IPS-15b (cell line): ENCODE data around the gene TAS2R10.

Source experiments
- H3K27me3 ChIP-seq: one replicate; pipeline ENCODE4 v1.6.1; 2013; ENCODE audit warnings: low read length; ENCODE audit not compliant: control insufficient read depth, insufficient read depth
- H3K36me3 ChIP-seq: one replicate; pipeline ENCODE4 v1.6.1; 2013; ENCODE audit warnings: low read length; ENCODE audit not compliant: control insufficient read depth, insufficient read depth
- H3K4me1 ChIP-seq: one replicate; pipeline ENCODE4 v1.6.1; 2013; ENCODE audit warnings: mild to moderate bottlenecking, low read length; ENCODE audit not compliant: control insufficient read depth, insufficient read depth
- H3K4me3 ChIP-seq: one replicate; pipeline ENCODE4 v1.5.1; 2013; ENCODE audit warnings: low read depth, low read length
- H3K9ac ChIP-seq: one replicate; pipeline ENCODE4 v1.6.1; 2013; ENCODE audit warnings: low read depth, mild to moderate bottlenecking, low read length
- H3K9me3 ChIP-seq: one replicate; pipeline ENCODE4 v1.6.1; 2013; ENCODE audit warnings: mild to moderate bottlenecking, low read length; ENCODE audit not compliant: control insufficient read depth, insufficient read depth

Gene TAS2R10, protein sequence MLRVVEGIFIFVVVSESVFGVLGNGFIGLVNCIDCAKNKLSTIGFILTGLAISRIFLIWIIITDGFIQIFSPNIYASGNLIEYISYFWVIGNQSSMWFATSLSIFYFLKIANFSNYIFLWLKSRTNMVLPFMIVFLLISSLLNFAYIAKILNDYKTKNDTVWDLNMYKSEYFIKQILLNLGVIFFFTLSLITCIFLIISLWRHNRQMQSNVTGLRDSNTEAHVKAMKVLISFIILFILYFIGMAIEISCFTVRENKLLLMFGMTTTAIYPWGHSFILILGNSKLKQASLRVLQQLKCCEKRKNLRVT

DNA sequence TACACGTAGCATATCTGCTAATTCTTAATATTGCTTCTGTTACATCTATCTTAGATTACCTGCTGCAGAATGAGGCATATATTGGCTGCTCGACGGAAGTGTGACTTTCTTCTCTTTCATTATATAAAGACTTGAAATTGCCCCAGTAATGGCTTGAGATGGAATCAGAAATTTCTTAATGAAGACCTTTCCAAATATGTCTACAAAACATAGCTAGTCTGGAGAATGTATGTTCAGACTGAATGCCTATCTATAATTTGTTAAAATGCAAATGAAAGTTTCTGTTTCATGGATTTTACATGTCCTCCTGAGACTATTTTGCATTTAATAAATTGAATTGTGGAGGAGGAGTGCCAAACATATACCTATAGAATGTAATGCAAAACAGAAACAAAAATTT, at the start of gene TAS2R10:
TSS of gene TAS2R10 (minus strand) at position 101 of the 400 bp plus-strand sequence. CDS start at position 12, 89 bp downstream.
- Histone ChIP-seq H3K9ac (no peak within 1 kb of the TSS), H3K27me3 (no peaks in the 10 kb centered on the region), H3K4me3 (no peak within 1 kb of the TSS), H3K4me1 (no peaks in the 10 kb centered on the region), H3K9me3 (no peaks in the 10 kb centered on the region), H3K36me3 (no peaks in the 10 kb centered on the region)

DNA sequence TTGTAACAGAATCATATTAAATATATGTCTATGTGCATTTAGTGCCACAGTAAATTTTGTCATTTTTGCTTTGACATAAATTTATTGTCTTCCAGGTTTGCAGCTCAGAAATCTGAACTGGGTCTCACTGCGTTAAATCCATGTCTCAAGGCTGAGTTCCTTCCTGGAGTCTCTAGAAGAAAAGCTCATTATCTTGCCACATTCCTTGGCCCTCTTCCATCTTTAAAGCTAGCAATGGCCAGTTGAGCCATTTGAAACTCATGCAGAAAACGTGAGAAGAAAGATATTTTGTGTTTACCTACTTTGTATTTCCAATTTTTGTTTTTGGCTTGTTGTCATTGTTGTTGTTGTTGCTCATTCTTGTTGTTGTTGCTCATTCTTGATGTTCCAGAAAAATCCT, 47.2 kb upstream of the TAS2R10 start:
- Histone ChIP-seq H3K9me3 (no peaks in the 10 kb centered on the region), H3K4me3 (no peak overlapping the region), H3K9ac (no peak overlapping the region), H3K4me1 (no peaks in the 10 kb centered on the region), H3K27me3 (no peaks in the 10 kb centered on the region), H3K36me3 (no peaks in the 10 kb centered on the region)

DNA sequence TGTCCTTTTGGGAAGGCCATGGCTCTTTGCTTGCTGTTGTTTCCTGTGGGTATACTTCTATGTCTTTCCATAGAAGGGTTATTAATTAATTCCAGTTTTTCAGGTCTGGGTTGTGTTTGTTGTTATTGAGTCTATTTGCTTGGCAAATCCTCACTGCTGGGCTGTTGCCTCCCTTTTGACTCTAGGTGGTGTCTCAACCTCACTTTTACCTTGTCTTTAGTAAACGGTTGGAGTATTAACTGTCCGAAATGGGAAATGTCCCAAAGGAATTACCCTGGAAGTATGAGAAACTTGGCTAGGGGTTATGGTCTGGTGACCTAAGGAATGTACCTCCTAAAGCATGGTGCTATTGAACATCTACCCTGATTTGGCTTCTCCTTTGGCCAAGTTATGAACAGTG, 41.2 kb upstream of the TAS2R10 start:
- Histone ChIP-seq H3K36me3 (no peaks in the 10 kb centered on the region), H3K9ac (no peak overlapping the region), H3K9me3 (no peaks in the 10 kb centered on the region), H3K27me3 (no peaks in the 10 kb centered on the region), H3K4me1 (no peaks in the 10 kb centered on the region), H3K4me3 (no peak overlapping the region)

DNA sequence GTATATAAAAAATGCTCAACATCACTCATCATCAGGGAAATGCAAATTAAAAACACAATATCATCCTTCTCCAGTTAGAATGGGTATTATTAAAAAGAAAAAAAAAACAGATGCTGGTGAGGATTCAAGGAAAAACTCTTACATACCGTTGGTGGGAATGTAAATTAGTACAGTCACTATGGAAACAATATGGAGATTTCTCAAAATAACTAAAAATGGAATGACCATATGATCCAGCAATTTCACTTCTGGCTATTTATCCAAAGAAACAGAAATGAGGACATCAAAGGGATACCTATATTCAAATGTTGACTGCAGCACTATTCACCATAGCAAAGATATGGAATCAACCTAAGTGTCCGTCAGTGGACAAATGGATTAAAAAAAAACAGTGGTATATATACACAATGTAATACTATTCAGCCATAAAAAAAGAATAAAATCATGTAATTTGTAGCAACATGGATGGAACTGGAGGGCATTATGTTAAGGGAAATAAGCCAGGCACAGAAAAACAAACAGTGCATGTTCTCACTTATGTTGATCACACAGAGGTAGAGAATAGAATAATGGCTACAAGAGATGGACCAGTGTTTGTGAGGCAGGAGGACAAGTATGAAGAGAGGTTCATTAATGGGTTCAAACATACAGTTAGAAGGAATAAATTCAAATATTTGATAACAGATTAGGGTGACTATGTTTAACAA, 37.5 kb upstream of the TAS2R10 start:
- H3K9ac ChIP-seq: no peak overlapping the region
- no peaks in the 10 kb centered on the region for H3K4me1 ChIP-seq
- no peaks in the 10 kb centered on the region for H3K36me3 ChIP-seq
- no peak overlapping the region for H3K4me3 ChIP-seq
- no peaks in the 10 kb centered on the region for H3K27me3 ChIP-seq
- H3K9me3 ChIP-seq: no peaks in the 10 kb centered on the region

DNA sequence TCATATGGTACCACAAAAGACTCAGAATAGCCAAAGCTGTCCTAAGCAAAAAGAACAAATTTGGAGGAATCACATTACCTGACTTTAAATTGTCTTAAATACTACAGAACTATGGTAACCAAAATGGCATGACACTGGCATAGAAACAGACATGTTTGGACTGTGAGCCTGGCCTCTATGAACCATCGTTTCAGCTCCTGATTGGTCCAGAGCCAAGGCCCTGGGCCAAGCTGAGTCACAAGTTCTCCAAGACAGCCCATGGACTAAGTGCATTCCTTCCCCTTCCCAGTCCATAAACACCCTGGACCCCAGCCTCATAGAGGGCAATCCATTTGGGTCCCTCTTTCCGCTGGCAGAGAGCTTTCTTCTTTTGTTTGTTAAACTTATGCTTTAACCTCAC, 35.2 kb upstream of the TAS2R10 start:
- H3K9ac ChIP-seq: no peak overlapping the region
- H3K36me3 ChIP-seq: no peaks in the 10 kb centered on the region
- H3K27me3 ChIP-seq: no peaks in the 10 kb centered on the region
- no peak overlapping the region for H3K4me3 ChIP-seq
- peaks cover 3% of the 10 kb centered on the region for H3K9me3 ChIP-seq
- H3K4me1 ChIP-seq: no peaks in the 10 kb centered on the region

DNA sequence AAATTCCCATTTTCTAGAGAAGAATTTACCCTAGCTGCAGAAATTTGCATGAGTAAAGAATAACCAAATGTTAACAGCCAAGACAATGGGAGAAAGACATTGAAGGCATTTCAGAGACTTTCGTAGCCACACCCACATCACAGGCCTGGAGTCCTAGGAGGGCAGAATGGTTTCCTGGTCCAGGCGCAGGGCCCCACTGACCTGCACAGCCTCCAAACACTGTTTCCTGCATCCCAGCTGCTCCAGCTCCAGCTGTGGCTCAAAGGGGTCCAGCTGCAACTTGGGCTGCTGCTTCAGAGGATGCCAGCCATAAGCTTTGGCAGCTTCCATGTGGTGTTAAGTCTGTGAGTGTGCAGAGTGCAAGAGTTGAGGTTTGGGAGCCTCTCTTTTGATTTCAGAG, 29.6 kb upstream of the TAS2R10 start:
- Histone ChIP-seq H3K9ac (no peak overlapping the region), H3K4me1 (no peaks in the 10 kb centered on the region), H3K4me3 (no peak overlapping the region), H3K9me3 (peaks cover 9% of the 10 kb centered on the region), H3K27me3 (no peaks in the 10 kb centered on the region), H3K36me3 (no peaks in the 10 kb centered on the region)

DNA sequence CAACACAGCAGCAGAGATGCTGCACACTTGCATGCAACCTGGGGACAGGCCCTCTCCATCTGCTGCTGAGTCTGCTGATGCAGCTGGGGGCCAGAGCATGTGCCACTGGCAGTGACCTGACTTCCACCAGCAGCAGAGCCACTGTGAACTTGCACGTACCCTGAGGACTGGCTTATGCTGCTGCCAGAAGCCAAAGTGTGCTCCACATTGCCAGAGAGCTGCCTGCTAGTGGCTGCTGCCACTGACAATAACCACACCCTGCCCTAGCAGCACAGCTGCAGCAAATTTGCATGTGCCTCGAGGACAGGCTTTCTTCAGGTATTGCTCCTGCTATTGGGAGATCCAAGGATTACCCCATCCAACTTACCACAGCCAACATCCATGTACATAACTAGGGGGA, 27.6 kb upstream of the TAS2R10 start:
- Histone ChIP-seq H3K9ac (no peak overlapping the region), H3K4me1 (no peaks in the 10 kb centered on the region), H3K4me3 (no peak overlapping the region), H3K9me3 (peaks cover 9% of the 10 kb centered on the region), H3K27me3 (no peaks in the 10 kb centered on the region), H3K36me3 (no peaks in the 10 kb centered on the region)

DNA sequence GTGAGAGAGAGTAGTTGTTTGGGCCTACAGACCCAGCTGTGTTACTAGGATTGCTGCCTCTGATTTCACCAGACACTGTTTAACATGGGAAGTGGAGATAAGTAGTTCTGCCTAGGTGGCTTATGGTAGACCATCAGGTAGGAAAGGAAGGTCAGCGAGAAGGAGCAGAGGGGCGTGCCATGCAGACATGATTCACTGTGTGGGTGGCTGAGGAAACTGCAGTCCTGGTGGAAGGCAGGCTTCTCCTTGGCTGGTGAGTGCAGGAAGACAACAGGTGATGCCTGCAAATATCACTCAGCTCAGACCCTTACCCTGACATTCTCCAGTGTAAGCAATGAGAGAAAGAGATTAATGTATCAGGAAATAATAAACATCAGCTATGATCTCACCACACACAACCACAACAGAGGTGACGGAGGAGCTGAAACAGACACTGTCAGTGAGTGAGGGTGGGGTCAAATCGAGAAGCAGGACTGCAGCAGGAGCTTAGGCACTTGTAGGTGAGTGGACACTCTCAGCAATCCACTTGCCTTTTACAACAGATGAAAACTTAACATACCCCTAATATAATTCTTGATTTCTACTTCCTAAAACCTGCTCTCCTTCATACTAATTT, 25.2 kb upstream of the TAS2R10 start:
- Histone ChIP-seq H3K9ac (no peak overlapping the region), H3K4me3 (no peak overlapping the region), H3K27me3 (no peaks in the 10 kb centered on the region), H3K36me3 (no peaks in the 10 kb centered on the region), H3K4me1 (no peaks in the 10 kb centered on the region), H3K9me3 (peaks cover 6% of the 10 kb centered on the region)

DNA sequence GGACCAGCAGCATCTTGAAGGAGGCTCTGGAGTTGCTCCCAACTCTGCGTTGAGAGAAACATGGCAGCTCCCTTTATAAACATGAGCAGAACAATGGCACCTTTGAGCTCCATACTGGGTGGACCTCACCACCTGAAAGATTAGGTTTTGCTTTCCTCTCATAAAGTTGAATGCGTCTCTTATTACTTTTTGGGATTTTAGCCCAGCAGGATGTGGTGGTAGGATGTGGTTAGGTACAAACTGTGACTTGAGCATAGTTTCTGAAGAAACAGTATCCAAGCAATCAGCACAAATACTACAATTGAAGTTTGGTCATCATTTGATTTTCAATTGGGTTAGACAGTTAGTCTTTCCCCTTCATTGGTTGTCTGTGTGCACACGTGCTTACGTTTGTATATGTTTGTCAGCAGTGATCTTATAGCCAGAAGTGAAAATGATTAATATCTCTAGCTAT, 23.3 kb upstream of the TAS2R10 start, which contains the start of gene PRR4:
TSS of gene PRR4 (minus strand) at position 51 of the 454 bp plus-strand sequence. CDS start at position 13, 38 bp downstream.
- Histone ChIP-seq H3K9ac (no peak within 1 kb of the TSS), H3K9me3 (no peaks in the 10 kb centered on the region), H3K36me3 (no peaks in the 10 kb centered on the region), H3K4me1 (no peaks in the 10 kb centered on the region), H3K4me3 (no peak within 1 kb of the TSS), H3K27me3 (no peaks in the 10 kb centered on the region)

DNA sequence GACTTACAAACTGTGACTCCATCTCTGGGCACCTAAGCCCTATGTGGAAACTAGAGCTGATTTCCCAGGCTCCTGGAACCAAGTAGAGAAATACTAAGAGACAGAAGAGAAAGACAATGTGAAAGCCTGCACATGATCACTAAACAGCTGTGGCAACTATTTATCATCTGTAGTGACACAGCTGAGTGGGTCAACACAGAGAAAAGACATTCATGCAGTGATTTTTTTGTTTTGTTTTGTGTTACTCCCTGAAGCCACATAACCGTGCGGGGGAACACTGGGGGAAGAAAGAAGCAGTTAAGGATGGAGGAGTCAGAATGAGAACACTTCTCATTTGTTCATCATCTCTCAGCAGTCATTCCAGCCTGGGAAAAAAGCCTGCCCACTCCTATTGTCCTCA, 21.6 kb upstream of the TAS2R10 start:
- H3K9ac ChIP-seq: no peak overlapping the region

DNA sequence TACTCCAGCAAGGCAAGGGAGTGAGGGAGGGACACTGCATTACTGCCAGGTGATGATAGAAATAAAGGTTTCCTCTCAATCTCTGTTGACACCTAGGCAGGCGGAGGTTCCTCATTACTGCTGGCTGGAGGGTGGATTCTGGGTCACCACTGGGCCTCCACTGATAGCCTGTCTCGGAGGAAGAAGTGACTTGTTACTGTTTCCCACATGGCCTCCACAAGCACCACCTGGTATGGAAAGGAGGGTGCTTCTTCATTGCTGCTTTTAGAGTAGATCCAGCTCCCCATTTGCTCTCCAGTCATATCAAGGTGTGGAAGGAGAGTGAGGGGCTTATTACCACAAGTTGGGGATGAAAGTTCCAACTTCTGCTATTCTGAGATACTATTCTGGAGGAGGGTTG, 16.7 kb upstream of the TAS2R10 start:
- no peaks in the 10 kb centered on the region for H3K36me3 ChIP-seq
- H3K9ac ChIP-seq: no peak overlapping the region
- H3K4me1 ChIP-seq: no peaks in the 10 kb centered on the region
- no peak overlapping the region for H3K4me3 ChIP-seq
- no peaks in the 10 kb centered on the region for H3K27me3 ChIP-seq
- H3K9me3 ChIP-seq: no peaks in the 10 kb centered on the region

More for the DNA sequence above, 21.6 kb upstream of the TAS2R10 start:
- Histone ChIP-seq H3K27me3 (no peaks in the 10 kb centered on the region), H3K9me3 (no peaks in the 10 kb centered on the region), H3K36me3 (no peaks in the 10 kb centered on the region), H3K4me3 (no peak overlapping the region), H3K4me1 (no peaks in the 10 kb centered on the region)

DNA sequence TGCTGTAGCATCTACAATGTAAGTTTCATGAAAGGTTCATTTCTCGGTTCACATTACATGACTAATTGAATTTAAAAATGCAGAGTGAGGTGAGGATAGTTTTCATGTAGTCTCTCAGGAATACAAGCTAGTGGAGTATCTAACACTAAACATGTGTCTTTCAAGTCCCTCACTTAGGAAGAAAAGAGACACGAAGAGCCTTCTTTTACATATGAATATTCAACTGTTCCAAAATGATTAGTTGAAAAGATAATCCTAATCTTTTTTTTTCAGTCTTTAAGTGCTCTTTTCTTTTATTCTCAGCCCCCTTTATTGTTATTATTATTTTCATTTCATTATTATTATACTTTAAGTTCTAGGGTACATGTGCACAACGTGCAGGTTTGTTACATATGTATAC, 12.3 kb upstream of the TAS2R10 start:
- H3K36me3 ChIP-seq: no peaks in the 10 kb centered on the region

More for the DNA sequence above, 12.3 kb upstream of the TAS2R10 start:
- no peak overlapping the region for H3K9ac ChIP-seq
- no peaks in the 10 kb centered on the region for H3K9me3 ChIP-seq
- no peak overlapping the region for H3K4me3 ChIP-seq
- no peaks in the 10 kb centered on the region for H3K27me3 ChIP-seq
- H3K4me1 ChIP-seq: no peaks in the 10 kb centered on the region
